GM12875 (cell line): ENCODE measurements around the gene MYMX.
"Not testable (repeated sequence)": the region's sequence is repeated elsewhere in the genome, so short reads cannot be mapped to it uniquely, and the experiment has no call there.

ENCODE experiments used
- H3K4me3 ChIP-seq: one replicate; pipeline ENCODE4 v1.5.1; 2011; ENCODE audit warnings: low read depth, low read length, control low read depth
- CTCF ChIP-seq: IDR thresholded peaks from 2 replicates; pipeline ENCODE4 v1.5.1; 2011; ENCODE audit warnings: low read depth, mild to moderate bottlenecking, control low read depth, inconsistent platforms, low read length, moderate library complexity, borderline replicate concordance; ENCODE audit not compliant: insufficient read depth

Gene MYMX

GRCh38 chr6:44180406-44180805, 36.3 kb upstream of the MYMX start:
- TF ChIP-seq CTCF = no peak
- no peak overlapping the region for H3K4me3 ChIP-seq

GRCh38 chr6:44180886-44181285, 35.8 kb upstream of the MYMX start:
- TF ChIP-seq CTCF = no peak
- H3K4me3 ChIP-seq = no peak overlapping the region

GRCh38 chr6:44181784-44182183, 34.9 kb upstream of the MYMX start:
- H3K4me3 ChIP-seq = not testable (repeated sequence)

- no peak overlapping the region for H3K4me3 ChIP-seq
- TF ChIP-seq CTCF = no peak
Measured at GRCh38 chr6:44182911-44183390, 33.8 kb upstream of the MYMX start.

- no peak for TF ChIP-seq CTCF
- H3K4me3 ChIP-seq = no peak overlapping the region
Measured at GRCh38 chr6:44183783-44184182, 32.9 kb upstream of the MYMX start.

GRCh38 chr6:44185356-44185755, 31.4 kb upstream of the MYMX start:
- H3K4me3 ChIP-seq = not testable (repeated sequence)

- TF ChIP-seq CTCF = no peak
- H3K4me3 ChIP-seq = no peak overlapping the region
Measured at GRCh38 chr6:44185953-44186634, 30.6 kb upstream of the MYMX start.

GRCh38 chr6:44186635-44187025, 30.1 kb upstream of the MYMX start:
- no peak overlapping the region for H3K4me3 ChIP-seq
- no peak for TF ChIP-seq CTCF
